ENCODE data around the gene RDH8.
A peak's percentile ranks its signal among the peaks of the same experiment; 100 is the strongest.

RDH8 gene

GRCh38 chr19:10013316-10013715 is at the start of gene RDH8:
TSS of gene RDH8 (plus strand) at chr19:10013483. CDS start at chr19:10013498, 15 bp downstream.
- DNase-seq = no peak

- no peak for DNase-seq
Measured at GRCh38 chr19:9966024-9966423, 47.3 kb upstream of the RDH8 start.

- DNase-seq = no peak
Measured at GRCh38 chr19:9966448-9966847, 46.8 kb upstream of the RDH8 start.

GRCh38 chr19:9967326-9967725 is 46.0 kb upstream of the RDH8 start:
- DNase-seq = no peak

DNA sequence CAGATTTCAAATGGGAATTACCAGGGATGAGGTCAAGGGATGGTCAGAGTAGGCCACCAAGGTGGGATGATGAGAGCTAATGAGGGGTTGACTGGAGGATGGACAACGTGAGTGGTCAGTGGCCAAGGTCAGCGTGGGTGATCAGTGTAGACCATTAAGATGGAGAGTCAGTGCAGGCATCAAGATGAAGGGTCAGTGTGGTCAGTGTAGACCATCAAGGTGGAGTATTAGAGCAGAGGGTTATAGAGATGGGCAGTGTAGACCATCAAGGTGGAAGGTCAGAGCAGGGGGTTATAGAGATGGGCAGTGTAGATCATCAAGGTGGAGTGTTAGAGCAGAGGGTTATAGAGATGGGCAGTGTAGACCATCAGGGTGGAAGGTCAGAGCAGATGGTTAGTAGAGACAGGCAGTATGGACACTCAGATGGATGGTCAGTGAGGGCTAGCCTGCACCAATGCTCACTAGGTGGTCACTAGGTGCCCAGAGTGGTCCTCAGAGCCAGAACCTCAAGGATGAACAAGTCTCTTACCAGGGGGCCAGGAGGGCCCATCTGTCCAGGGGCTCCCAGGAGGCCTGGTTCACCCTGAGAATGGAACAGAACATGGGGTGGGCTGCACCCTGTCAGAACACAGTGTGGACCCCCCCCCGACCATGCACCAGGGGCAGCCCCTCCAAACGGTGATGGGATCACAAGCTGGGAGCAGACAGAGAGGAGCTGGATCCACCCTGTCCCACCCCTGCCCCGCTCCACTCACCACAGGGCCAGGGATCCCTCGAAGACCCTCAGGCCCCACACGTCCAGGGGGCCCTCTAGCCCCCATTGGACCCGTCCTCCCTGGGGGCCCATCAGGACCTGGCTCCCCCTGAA is 44.2 kb upstream of the RDH8 start:
- DNase-seq = no peak

- DNase-seq = no peak
Measured at GRCh38 chr19:9969688-9969975, 43.7 kb upstream of the RDH8 start.

GRCh38 chr19:9970481-9970880 is 42.8 kb upstream of the RDH8 start:
- no peak for DNase-seq

DNA sequence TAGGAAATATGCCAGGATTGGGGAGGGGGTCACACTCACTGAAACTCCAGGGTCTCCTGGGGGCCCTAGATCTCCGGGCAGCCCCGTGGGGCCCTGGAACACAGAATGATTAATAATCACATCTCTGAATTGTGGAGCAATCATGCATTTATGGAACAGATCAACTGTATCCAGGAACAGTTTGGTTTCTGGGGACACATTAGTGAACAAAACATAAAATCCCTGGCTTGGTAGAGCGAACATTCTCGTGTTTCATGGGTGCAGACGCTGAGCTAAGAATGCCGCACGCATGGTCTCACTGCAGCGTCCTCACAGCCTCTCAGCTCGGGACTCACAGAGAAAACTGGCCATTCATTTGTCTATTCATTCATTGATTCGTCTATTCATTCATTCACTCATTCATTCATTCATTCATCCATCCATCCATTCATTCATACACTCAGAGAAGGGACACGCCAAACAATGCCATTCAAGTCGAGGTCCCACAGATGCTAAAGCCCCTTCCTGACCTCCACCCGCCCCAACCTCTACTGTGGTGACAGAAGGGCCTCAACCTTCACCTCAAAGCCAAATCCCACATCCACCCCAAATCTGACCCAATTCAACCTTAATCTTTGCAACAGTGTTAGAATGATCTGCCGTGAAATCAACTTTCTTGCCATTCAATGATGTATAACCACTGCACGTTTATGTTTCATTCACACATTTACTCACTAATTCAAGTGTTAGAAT is 42.0 kb upstream of the RDH8 start:
- no peak for DNase-seq

DNA sequence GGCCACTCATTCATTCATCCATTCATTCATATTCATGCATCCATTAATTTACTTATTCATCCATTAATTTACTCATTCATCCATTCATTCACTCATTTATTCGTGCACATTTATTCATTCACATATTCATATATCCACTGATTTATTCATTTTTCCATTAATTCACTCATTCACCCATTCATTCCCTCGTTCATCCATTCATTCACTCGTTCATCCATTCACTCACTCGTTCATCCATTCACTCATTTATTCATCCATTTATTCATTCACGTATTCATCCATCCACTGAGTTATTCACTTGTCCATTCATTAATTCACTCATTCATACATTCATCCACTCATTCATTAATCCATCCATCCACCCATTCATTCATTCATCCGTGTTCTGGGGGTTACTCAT is 41.2 kb upstream of the RDH8 start:
- no peak for DNase-seq

- DNase-seq = no peak
Measured at GRCh38 chr19:9981406-9982260, 31.6 kb upstream of the RDH8 start.

GRCh38 chr19:9986787-9987281 is 26.4 kb upstream of the RDH8 start:
- no peak for DNase-seq

DNA sequence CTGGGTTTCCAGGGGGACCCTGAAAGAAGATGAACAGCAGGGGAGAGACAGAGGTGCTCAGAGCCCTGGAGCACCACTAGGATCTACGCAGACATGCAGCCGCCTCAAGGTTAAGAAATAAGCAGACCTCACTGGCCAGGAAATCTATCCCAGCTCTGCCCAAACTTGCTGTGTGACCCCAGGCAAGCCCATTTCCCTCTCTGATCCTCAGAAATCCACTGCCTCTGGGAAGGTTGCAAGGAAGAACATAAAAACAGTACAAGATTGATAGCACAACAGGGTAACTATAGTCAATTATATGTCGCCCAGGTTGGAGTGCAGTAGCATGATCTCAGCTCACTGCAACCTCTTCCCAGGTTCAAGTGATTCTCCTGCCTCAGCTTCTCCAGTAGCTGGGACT is 23.8 kb upstream of the RDH8 start:
- no peak for DNase-seq

DNA sequence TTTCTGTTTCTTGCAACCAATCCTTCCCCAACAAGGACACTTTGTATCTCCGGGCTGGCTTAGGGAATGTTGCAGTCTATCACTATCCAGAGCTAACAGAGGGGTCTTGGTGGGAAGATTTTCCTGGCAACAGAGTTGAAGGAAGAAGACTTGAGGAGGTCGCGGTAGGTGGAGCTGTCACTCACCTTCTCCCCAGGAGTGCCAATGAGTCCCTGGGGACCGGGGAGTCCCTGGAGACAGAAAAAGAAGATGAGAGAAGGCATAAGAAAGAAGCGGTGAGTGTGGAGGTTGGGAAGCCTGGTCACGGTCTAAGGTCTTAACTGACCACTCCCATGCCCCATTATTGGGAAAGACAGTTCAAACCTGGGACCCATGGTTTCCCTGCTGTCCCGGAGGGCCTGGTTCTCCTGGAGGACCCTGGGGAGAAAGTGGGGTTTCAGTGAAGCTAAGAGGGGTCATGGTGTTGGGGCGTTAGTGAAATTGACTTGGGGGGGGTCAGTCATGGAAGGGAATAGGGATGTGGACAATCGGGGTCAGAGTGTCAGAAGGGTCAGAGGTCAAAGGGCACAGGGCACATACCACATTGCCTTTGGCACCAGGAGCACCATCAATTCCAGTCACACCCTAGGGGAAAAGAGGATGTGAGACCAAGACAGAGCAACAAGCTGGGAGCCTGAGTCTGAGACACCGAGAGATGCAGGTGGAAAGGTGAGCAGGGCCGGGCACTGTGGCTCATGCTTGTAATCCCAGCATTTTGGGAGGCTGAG is 21.7 kb upstream of the RDH8 start:
- DNase-seq = no peak

- no peak for DNase-seq
Measured at GRCh38 chr19:9995084-9995483, 18.2 kb upstream of the RDH8 start.

DNA sequence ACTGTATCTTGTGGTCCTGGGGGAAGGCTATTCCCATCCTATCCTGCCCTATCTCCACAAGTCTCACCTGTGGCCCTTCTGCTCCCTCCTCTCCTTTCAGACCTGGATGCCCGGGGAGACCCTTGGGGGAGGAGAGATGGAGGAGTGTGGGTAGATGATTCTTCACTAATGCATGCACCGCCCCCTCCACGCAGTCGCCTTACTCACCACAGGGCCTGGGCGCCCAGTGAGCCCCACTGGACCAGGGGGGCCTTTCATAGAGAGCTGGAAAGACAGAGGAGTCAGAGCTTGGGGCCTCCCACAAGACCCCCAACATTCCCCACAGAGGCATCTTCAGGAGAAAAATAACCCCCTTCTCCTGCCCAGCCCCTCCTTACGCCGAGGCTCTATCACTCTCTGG is 17.3 kb upstream of the RDH8 start:
- no peak for DNase-seq

GRCh38 chr19:9996541-9996940 is 16.7 kb upstream of the RDH8 start:
- no peak for DNase-seq

- peak; percentile 61 for DNase-seq
Measured at GRCh38 chr19:10000171-10000826, 13.0 kb upstream of the RDH8 start.

DNA sequence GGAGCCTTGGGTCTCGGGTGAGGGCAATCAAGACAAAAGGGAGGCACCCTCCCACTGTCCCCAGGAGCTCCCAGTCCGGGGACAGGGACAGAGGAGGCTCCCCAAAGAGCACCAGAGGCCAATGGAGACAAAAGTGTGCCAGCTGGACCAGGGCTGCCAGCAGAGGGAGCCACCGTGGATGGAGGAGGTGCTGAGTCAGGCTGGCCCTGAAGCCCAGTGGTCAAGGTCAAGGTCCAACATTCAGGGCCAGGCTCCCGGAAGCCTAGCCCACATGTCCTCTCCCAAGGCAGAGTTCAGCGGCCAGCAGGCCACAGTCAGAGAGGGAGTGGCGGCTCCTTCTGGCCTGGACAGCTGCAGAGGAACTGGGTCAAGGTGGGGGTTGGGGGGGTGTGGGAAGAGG is 11.4 kb upstream of the RDH8 start:
- no peak for DNase-seq

- DNase-seq = no peak
Measured at GRCh38 chr19:10003271-10003670, 10.0 kb upstream of the RDH8 start.

- DNase-seq = no peak
Measured at GRCh38 chr19:10004617-10005016, 8.7 kb upstream of the RDH8 start.

DNA sequence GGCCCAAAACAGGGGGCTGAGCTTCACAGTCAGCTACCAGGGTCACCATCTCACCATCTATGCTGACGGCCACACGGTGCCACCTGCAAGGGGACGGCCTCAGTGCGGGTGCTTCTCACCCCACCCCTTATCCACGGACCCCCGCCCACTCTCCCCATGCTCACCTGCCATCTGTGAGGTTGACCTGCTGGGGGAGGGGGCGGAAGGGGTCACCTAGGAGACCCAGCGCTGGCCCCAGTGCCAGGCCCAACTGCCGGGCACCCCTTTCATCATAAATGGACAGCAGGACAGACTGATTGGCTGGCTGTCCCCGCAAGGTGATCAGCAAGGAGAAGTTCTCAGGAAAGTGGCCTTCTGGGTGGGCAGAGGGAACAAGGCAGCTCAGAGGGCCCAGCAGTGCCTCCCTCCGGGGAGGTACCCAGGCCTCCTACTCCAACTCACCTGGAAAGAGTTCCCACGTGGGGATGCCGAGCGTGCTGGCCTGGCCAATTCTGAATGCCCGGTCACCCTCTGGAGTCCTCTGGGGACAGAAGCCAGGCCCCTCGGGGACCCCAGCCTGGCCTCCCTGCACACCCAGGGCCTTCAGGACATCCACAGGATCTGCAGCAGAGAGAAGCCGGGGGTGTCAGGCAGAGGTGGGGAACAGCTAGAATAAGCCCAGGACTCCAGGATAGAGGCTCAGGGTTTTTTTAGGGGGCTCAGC is 7.5 kb upstream of the RDH8 start:
- no peak for DNase-seq

Data from CD4-positive, alpha-beta T cell treated with Interleukin-10 for 1 hour (primary cell).